OCI-LY3 (cell line): Measurements from ENCODE around the gene PTPRD.
"Not testable (repeated sequence)": the region's sequence is repeated elsewhere in the genome, so short reads cannot be mapped to it uniquely, and the experiment has no call there.

Source experiments
- H2AFZ ChIP-seq: fragments of 200-600, 300-600 bp; shearing (Covaris generic); 2 replicates; pipeline ENCODE4 v1.6.0; 2014; ENCODE audit warnings: antibody characterized with exemption, low read depth, low read length
- H3K27ac ChIP-seq: fragments of 200-600, 300-600 bp; sonication (generic); 2 replicates; pipeline ENCODE4 v1.5.1; 2014; ENCODE audit warnings: mild to moderate bottlenecking, low read length, moderate library complexity, mixed read lengths
- H3K27me3 ChIP-seq: fragments of 200-600, 300-600 bp; sonication (generic); 2 replicates; pipeline ENCODE4 v1.6.1; 2014; ENCODE audit warnings: low read depth, low read length, mixed read lengths
- H3K36me3 ChIP-seq: fragments of 200-600, 300-600 bp; sonication (generic); replicated peaks from 2 replicates; pipeline ENCODE3; 2014; ENCODE audit warnings: low read depth, low read length, mixed read lengths
- H3K4me1 ChIP-seq: fragments of 300-600, 200-600 bp; sonication (generic); 2 replicates; pipeline ENCODE4 v1.6.1; 2014; ENCODE audit warnings: low read length, mixed read lengths
- H3K4me2 ChIP-seq: fragments of 200-600, 300-600 bp; sonication (generic); 2 replicates; pipeline ENCODE4 v1.6.1; 2014; ENCODE audit warnings: low read length, mixed read lengths
- H3K4me3 ChIP-seq: fragments of 300-600, 200-600 bp; sonication (generic); 2 replicates; pipeline ENCODE4 v1.5.1; 2014; ENCODE audit warnings: antibody characterized with exemption, mild to moderate bottlenecking, low read length, moderate library complexity
- H3K79me2 ChIP-seq: fragments of 300-600, 200-600 bp; shearing (Covaris generic); 2 replicates; pipeline ENCODE4 v1.6.1; 2014; ENCODE audit warnings: mild to moderate bottlenecking, low read length, mixed read lengths
- H3K9ac ChIP-seq: fragments of 300-600, 200-600 bp; shearing (Covaris generic); 2 replicates; pipeline ENCODE4 v1.6.0; 2014; ENCODE audit warnings: mild to moderate bottlenecking, low read length, moderate library complexity
- H3K9me3 ChIP-seq: fragments of 200-600, 300-600 bp; shearing (Covaris generic); 2 replicates; pipeline ENCODE4 v1.6.1; 2014; ENCODE audit warnings: low read length, mixed read lengths; ENCODE audit not compliant: insufficient read depth
- H4K20me1 ChIP-seq: fragments of 200-600, 300-600 bp; sonication (generic); 2 replicates; pipeline ENCODE4 v1.6.1; 2016; ENCODE audit warnings: low read length, mixed read lengths; ENCODE audit not compliant: insufficient read depth
- EZH2phosphoT487 ChIP-seq: fragments of 200-600 bp; shearing (Covaris generic); IDR thresholded peaks from 2 replicates; pipeline ENCODE4 v1.6.1; 2018; ENCODE audit warnings: antibody characterized with exemption, mixed run types, low read depth
- TF ChIP-seq, protein P1 (sequence below): fragments of 200-600, 300-600 bp; sonication (generic); IDR thresholded peaks from 2 replicates; pipeline ENCODE4 v1.5.1; 2014; ENCODE audit warnings: antibody characterized with exemption, low read length, low read depth

PTPRD gene

DNA sequence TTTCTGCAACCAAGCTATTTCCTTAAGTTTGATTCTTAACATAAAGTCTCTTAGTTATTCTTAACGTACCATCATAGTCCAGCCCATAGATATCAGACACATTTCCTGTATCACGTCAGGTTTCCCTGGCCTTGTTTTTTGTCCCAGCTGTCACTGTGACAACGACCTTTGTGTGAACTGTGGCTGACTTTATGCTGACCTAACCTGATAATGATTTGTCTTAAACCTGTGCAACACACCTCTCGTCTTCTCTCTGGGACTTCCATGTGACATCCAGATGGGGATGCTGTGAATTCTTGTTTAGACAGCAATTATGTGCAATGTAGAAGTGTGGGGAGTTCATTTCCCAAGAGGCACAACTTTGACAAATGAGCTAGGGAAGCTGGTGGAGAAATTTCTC, 662.8 kb downstream of the PTPRD start:
- Histone ChIP-seq H2AFZ (no peak overlapping the region), H3K9me3 (no peaks in the 10 kb centered on the region), H4K20me1 (no peaks in the 10 kb centered on the region), H3K4me1 (no peaks in the 10 kb centered on the region), H3K4me3 (no peak overlapping the region), H3K4me2 (no peak overlapping the region), H3K27ac (no peak overlapping the region), H3K27me3 (no peaks in the 10 kb centered on the region), H3K9ac (no peak overlapping the region), H3K79me2 (no peaks in the 10 kb centered on the region), H3K36me3 (no peaks in the 10 kb centered on the region)
- TF ChIP-seq, protein P1, sequence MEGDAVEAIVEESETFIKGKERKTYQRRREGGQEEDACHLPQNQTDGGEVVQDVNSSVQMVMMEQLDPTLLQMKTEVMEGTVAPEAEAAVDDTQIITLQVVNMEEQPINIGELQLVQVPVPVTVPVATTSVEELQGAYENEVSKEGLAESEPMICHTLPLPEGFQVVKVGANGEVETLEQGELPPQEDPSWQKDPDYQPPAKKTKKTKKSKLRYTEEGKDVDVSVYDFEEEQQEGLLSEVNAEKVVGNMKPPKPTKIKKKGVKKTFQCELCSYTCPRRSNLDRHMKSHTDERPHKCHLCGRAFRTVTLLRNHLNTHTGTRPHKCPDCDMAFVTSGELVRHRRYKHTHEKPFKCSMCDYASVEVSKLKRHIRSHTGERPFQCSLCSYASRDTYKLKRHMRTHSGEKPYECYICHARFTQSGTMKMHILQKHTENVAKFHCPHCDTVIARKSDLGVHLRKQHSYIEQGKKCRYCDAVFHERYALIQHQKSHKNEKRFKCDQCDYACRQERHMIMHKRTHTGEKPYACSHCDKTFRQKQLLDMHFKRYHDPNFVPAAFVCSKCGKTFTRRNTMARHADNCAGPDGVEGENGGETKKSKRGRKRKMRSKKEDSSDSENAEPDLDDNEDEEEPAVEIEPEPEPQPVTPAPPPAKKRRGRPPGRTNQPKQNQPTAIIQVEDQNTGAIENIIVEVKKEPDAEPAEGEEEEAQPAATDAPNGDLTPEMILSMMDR = no peak
- TF ChIP-seq EZH2phosphoT487 = no peak

DNA sequence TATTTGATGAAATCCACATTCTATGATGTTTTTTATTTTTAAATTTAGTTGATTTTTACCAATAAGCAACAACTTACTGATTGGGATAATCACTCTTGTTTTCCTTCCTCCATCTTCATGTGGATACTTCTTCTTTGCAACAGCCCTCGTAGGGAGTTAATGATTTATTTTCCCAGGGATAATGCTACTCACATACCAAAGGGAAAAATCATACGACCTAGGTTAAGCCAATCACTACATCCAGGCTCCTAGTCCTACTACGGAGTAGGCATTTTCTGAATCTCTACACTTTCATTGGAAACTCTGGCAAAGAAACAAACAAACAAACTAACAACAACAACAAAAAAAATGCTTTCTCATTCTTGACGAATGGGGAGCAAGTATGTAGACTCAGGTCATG, 663.4 kb downstream of the PTPRD start:
- H2AFZ ChIP-seq = no peak overlapping the region
- H3K27ac ChIP-seq = no peak overlapping the region
- H3K36me3 ChIP-seq = no peaks in the 10 kb centered on the region
- no peak overlapping the region for H3K4me2 ChIP-seq
- no peak overlapping the region for H3K4me3 ChIP-seq
- no peaks in the 10 kb centered on the region for H3K27me3 ChIP-seq
- no peak for TF ChIP-seq EZH2phosphoT487
- H4K20me1 ChIP-seq = no peaks in the 10 kb centered on the region
- H3K79me2 ChIP-seq = no peaks in the 10 kb centered on the region
- H3K9me3 ChIP-seq = no peaks in the 10 kb centered on the region
- H3K9ac ChIP-seq = no peak overlapping the region
- no peaks in the 10 kb centered on the region for H3K4me1 ChIP-seq

DNA sequence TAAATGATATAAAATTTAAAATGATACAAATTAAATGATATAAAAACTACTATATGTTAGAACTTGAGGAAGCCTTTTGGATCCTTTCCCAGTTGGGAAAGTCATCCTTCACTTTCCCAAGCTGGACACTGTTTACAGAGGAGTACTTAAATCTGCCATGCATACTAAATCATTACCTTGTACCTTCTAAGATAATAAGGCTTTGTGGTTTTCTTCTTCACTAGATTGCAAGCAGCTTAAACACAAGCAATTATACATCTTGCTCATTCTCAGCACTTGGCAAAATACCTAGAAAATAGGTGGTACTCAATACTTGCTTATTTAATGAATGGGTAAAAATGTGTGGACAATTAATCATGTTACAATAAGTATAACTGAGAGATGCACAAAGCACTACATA, 666.8 kb downstream of the PTPRD start:
- Histone ChIP-seq H3K4me2 (no peak overlapping the region), H4K20me1 (no peaks in the 10 kb centered on the region), H3K27ac (no peak overlapping the region), H2AFZ (no peak overlapping the region), H3K4me1 (no peaks in the 10 kb centered on the region), H3K36me3 (no peaks in the 10 kb centered on the region), H3K9ac (no peak overlapping the region), H3K79me2 (no peaks in the 10 kb centered on the region), H3K4me3 (no peak overlapping the region), H3K9me3 (no peaks in the 10 kb centered on the region), H3K27me3 (no peaks in the 10 kb centered on the region)
- TF ChIP-seq, protein P1 = no peak
- no peak for TF ChIP-seq EZH2phosphoT487

DNA sequence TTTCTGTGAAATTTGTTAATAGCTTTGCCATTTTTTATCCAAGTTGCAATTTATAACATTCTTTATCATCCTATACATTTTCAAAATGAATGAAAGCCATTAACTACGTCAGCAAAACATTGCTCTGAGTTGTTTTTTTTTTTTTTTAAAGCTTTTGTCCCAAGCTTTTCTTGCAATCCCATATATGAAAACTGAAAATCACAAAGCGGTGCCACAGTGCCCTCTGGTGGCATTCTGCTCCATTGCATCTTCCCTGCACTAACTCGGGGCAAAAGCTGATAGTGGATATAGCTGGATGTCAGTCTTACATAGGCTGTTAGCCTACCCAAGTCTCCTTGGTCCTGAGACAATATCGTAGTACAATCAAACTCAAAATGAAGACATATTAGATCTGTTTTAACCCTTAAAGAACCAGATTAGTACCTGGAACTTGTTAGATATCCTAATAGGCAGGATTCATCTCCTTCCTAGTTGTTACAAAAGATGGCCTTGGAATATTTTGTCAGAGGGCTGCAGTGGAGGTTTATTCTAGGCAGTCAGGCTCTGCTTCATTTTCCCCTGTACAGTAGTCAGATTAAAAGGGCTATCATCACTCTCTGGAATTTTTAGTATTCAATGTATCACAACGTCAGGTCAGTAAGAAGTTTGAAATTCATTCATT, 669.9 kb downstream of the PTPRD start:
- no peak for TF ChIP-seq EZH2phosphoT487
- TF ChIP-seq, protein P1 = peak; percentile 83
- Histone ChIP-seq H4K20me1 (no peaks in the 10 kb centered on the region), H3K4me2 (no peak overlapping the region), H3K27me3 (no peaks in the 10 kb centered on the region), H3K4me1 (no peaks in the 10 kb centered on the region), H2AFZ (peak overlapping the region; percentile 47; the same call in 1 of the 2 replicates), H3K4me3 (no peak overlapping the region), H3K9ac (no peak overlapping the region), H3K27ac (no peak overlapping the region), H3K36me3 (no peaks in the 10 kb centered on the region), H3K79me2 (no peaks in the 10 kb centered on the region), H3K9me3 (no peaks in the 10 kb centered on the region)

DNA sequence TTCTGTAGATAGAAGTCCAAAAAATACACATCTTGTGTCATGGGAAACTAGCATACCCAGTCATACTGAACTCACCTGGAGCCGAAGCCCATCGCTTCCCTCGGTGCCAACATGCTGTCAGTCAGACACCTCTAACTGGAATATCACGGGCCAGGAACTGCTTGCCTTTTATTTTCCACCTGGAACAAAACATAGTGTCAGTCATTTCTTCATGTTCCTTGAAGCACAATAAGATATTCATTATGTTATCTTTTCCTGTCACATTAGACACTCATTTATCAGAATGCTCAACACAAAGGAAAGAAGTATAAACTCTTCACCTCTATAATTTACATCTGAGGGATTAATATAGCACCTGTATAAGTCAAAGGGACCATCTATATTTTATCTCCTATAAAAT, 674.4 kb downstream of the PTPRD start:
- H3K27ac ChIP-seq = no peak overlapping the region
- H3K79me2 ChIP-seq = no peaks in the 10 kb centered on the region
- no peaks in the 10 kb centered on the region for H3K9me3 ChIP-seq
- H3K27me3 ChIP-seq = no peaks in the 10 kb centered on the region
- H3K36me3 ChIP-seq = no peaks in the 10 kb centered on the region
- no peaks in the 10 kb centered on the region for H4K20me1 ChIP-seq
- no peak overlapping the region for H2AFZ ChIP-seq
- no peak overlapping the region for H3K4me3 ChIP-seq
- H3K9ac ChIP-seq = no peak overlapping the region
- TF ChIP-seq, protein P1 = no peak
- no peak for TF ChIP-seq EZH2phosphoT487
- H3K4me2 ChIP-seq = no peak overlapping the region
- no peaks in the 10 kb centered on the region for H3K4me1 ChIP-seq

DNA sequence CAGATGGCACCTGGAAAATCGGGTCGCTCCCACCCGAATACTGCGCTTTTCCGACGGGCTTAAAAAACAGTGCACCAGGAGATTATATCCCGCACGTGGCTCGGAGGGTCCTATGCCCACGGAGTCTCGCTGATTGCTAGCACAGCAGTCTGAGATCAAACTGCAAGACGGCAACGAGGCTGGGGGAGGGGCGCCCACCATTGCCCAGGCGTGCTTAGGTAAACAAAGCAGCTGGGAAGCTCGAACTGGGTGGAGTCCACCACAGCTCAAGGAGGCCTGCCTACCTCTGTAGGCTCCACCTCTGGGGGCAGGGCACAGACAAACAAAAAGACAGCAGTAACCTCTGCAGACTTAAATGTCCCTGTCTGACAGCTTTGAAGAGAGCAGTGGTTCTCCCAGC, 681.3 kb downstream of the PTPRD start:
- H2AFZ ChIP-seq, H3K36me3 ChIP-seq, H3K79me2 ChIP-seq, H3K4me1 ChIP-seq, H3K4me3 ChIP-seq, H3K9ac ChIP-seq, H4K20me1 ChIP-seq, H3K27me3 ChIP-seq, H3K9me3 ChIP-seq, H3K27ac ChIP-seq, H3K4me2 ChIP-seq: not testable (repeated sequence)
